Measurements from ENCODE around the gene CHMP1A. TPM values are rescaled to one million over a fixed set of nuclear protein-coding genes. Genes with fewer than 3 reads are reported as not detected.

Gene CHMP1A
- total RNA-seq, 1 experiment from 2014 or later = 151 TPM

- no peak overlapping the region for H3K4me2 ChIP-seq
- BruUV-seq (replicated peaks) = no TSS peak
- no peaks in the 10 kb centered on the region for H4K20me1 ChIP-seq (ENCODE audit: insufficient read depth)
- no peak for TF ChIP-seq EZH2 (IDR thresholded peaks at IDR 0.05; ENCODE audit: low read depth)
- H2AFZ ChIP-seq = no peak overlapping the region
- no peaks in the 10 kb centered on the region for H3K9me3 ChIP-seq (ENCODE audit: insufficient read depth, low read depth)
- no peaks in the 10 kb centered on the region for H3K4me1 ChIP-seq (replicated peaks; ENCODE audit: insufficient read depth)
- H3K79me2 ChIP-seq (ENCODE audit: low read depth) = no peaks in the 10 kb centered on the region
- CTCF ChIA-PET = interaction anchor here (0.7 kb wide), 1 partner anchor 48 kb away, joined by 5 read pairs; no protein-coding TSS in a partner anchor
- no peak overlapping the region for H3K4me3 ChIP-seq
- H3K27me3 ChIP-seq (ENCODE audit: insufficient read depth, low read depth) = peaks cover 19% of the 10 kb centered on the region; the same call in 1 of the 2 replicates
- H3F3A ChIP-seq (ENCODE audit: insufficient read depth, low read depth) = peaks cover 14% of the 10 kb centered on the region
- intact Hi-C loops (cut with micrococcal nuclease; ENCODE audit: unreplicated experiment) = no loop called here
- H3K36me3 ChIP-seq (ENCODE audit: low read depth) = no peaks in the 10 kb centered on the region
- no peaks in the 10 kb centered on the region for H3K9me2 ChIP-seq (ENCODE audit: insufficient read depth)
- H3K27ac ChIP-seq = no peak overlapping the region
- POLR2A ChIA-PET (ENCODE audit: unreplicated experiment) = interaction anchor here (0.6 kb wide), 1 partner anchor 20 kb away, joined by 3 read pairs; no protein-coding TSS in a partner anchor
- no peak for DNase-seq
These were observed 40.5 kb downstream of the CHMP1A start for GRCh38 chr16:89617036-89617435.

GRCh38 chr16:89616623-89617022 is 40.9 kb downstream of the CHMP1A start:
- no peaks in the 10 kb centered on the region for H3K9me3 ChIP-seq (ENCODE audit: insufficient read depth, low read depth)
- no peaks in the 10 kb centered on the region for H3K9me2 ChIP-seq (ENCODE audit: insufficient read depth)
- no peaks in the 10 kb centered on the region for H3K4me1 ChIP-seq (replicated peaks; ENCODE audit: insufficient read depth)
- no peak for TF ChIP-seq CTCF (conservative IDR thresholded peaks at IDR 0.05)
- intact Hi-C loops (cut with micrococcal nuclease; ENCODE audit: unreplicated experiment) = no loop called here
- no peak overlapping the region for H2AFZ ChIP-seq
- no peaks in the 10 kb centered on the region for H3K79me2 ChIP-seq (ENCODE audit: low read depth)
- DNase-seq = no peak
- BruUV-seq (replicated peaks) = no TSS peak
- no peak overlapping the region for H3K4me2 ChIP-seq
- ChIA-PET POLR2A (ENCODE audit: unreplicated experiment) (no interaction called here), CTCF (interaction anchor here (0.7 kb wide), 1 partner anchor 48 kb away, joined by 5 read pairs; no protein-coding TSS in a partner anchor)
- H3K27me3 ChIP-seq (ENCODE audit: insufficient read depth, low read depth) = peaks cover 17% of the 10 kb centered on the region; the same call in 1 of the 2 replicates
- no peaks in the 10 kb centered on the region for H3K36me3 ChIP-seq (ENCODE audit: low read depth)
- H3K4me3 ChIP-seq = no peak overlapping the region
- no peak overlapping the region for H3K27ac ChIP-seq
- no peaks in the 10 kb centered on the region for H4K20me1 ChIP-seq (ENCODE audit: insufficient read depth)
- peaks cover 14% of the 10 kb centered on the region for H3F3A ChIP-seq (ENCODE audit: insufficient read depth, low read depth)

GRCh38 chr16:89615596-89616090 is 41.9 kb downstream of the CHMP1A start:
- H2AFZ ChIP-seq = no peak overlapping the region
- DNase-seq = peak in 1 of 2 experiments; percentile 53

More at GRCh38 chr16:89615596-89616090, 41.9 kb downstream of the CHMP1A start:
- Histone ChIP-seq H3K79me2 (ENCODE audit: low read depth) (no peaks in the 10 kb centered on the region), H4K20me1 (ENCODE audit: insufficient read depth) (no peaks in the 10 kb centered on the region), H3F3A (ENCODE audit: insufficient read depth, low read depth) (peaks cover 13% of the 10 kb centered on the region), H3K27me3 (ENCODE audit: insufficient read depth, low read depth) (peaks cover 9% of the 10 kb centered on the region; the same call in 1 of the 2 replicates), H3K9me2 (ENCODE audit: insufficient read depth) (no peaks in the 10 kb centered on the region), H3K4me2 (no peak overlapping the region), H3K4me3 (no peak overlapping the region), H3K4me1 (replicated peaks; ENCODE audit: insufficient read depth) (no peaks in the 10 kb centered on the region), H3K9me3 (ENCODE audit: insufficient read depth, low read depth) (no peaks in the 10 kb centered on the region), H3K36me3 (ENCODE audit: low read depth) (no peaks in the 10 kb centered on the region), H3K27ac (no peak overlapping the region)
- intact Hi-C loops (cut with micrococcal nuclease; ENCODE audit: unreplicated experiment) = no loop called here
- no TSS peak for BruUV-seq (replicated peaks)
- TF ChIP-seq CTCF (conservative IDR thresholded peaks at IDR 0.05) (peak; percentile 91), EZH2 (IDR thresholded peaks at IDR 0.05; ENCODE audit: low read depth) (no peak)
- ChIA-PET CTCF (interaction anchor here (0.6 kb wide), 1 partner anchor 23 kb away, joined by 11 read pairs; no protein-coding TSS in a partner anchor), POLR2A (ENCODE audit: unreplicated experiment) (no interaction called here)
